Lower lobe of right lung (tissue), 2 donors: ENCODE results near the gene SLC30A2. TPM values are rescaled to one million over a fixed set of nuclear protein-coding genes. Genes with fewer than 3 reads are reported as not detected.

Experiments
- ATAC-seq, 2 donors: fragments of 200-7000 bp; cut with Tn5 transposase; one replicate each; pipeline ENCODE4 v1.9.1; 2020 to 2022; ENCODE audit warnings: mild to moderate bottlenecking in 2 of 2, moderate library complexity in 2 of 2
- DNase-seq: peaks from one replicate; pipeline ENCODE4 v3.0.0-alpha.2; 2020
- H3K27ac ChIP-seq: fragments of 200-600 bp; one replicate; pipeline ENCODE4 v1.8.0; 2022
- H3K27me3 ChIP-seq: fragments of 200-600 bp; one replicate; pipeline ENCODE4 v1.8.0; 2022; ENCODE audit warnings: low read depth
- H3K36me3 ChIP-seq: fragments of 200-600 bp; one replicate; pipeline ENCODE4 v1.8.0; 2022; ENCODE audit warnings: mild to moderate bottlenecking
- H3K4me1 ChIP-seq: fragments of 200-600 bp; one replicate; pipeline ENCODE4 v1.8.0; 2022
- H3K4me3 ChIP-seq: fragments of 200-600 bp; one replicate; pipeline ENCODE4 v1.8.0; 2022; ENCODE audit warnings: mild to moderate bottlenecking
- H3K9me3 ChIP-seq: fragments of 200-600 bp; one replicate; pipeline ENCODE4 v1.8.0; 2022
- intact Hi-C: fragments of 100-400 bp; cut with DNase I; formaldehyde crosslinking; loops from one replicate; pipeline ENCODE4 v1.11.0; 2022
- total RNA-seq: library from RNA; stranded (reverse); fragmentation: NEBNext Ultra II Directional; extraction: Animal tissue kit (Norgen Biotek cat#: 25700); gene quantifications from one replicate; pipeline ENCODE4 v1.2.1, GENCODE V29; 2021
- TF ChIP-seq, protein P1 (sequence below): fragments of 200-600 bp; IDR thresholded peaks from one replicate; pipeline ENCODE4 v1.8.0; 2022; ENCODE audit warnings: antibody characterized with exemption, mild to moderate bottlenecking
- donor health status: DM: no; HTN: yes; CAD: no; lungs with severe emphysema.

SLC30A2 gene
- total RNA-seq, 1 donor from 2014 or later = not detected

DNA sequence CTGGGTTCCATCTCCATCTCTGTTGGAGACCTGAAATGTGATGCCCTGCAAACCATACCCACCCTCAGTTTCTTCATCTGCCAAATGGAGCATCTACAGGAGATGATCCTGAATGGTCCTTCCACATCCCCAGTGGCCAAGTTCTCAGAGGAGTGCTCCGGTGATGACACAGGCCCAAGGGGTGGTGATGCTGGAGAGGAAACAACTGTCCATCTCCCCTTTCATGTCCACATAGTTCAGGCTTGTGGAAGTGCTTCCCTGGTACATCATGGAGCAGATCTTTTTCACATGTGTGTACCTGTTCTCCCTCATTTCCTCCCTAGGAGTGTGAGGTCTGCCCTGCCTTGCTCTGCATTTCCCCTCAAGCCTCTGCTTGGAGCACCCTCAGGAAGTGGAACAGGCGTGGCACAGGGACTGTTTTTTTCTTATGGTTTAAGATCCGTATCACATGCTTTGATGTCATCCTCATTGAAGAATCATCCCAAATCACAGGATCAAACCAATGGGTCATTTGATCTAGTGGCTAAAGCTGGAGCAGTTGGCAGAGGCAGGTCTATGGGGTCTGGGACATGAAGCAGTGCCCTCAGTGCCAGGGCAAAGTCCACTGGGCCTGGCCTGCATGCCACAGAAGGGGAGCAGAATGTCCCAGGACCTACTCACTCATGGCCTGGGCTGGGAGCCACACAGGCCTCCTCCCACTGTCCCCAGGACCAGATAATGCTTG lies 29.7 kb upstream of the SLC30A2 start:
- ATAC-seq = peak in 1 of 2 donors; percentile 37
- intact Hi-C loops = no loop called here

DNA sequence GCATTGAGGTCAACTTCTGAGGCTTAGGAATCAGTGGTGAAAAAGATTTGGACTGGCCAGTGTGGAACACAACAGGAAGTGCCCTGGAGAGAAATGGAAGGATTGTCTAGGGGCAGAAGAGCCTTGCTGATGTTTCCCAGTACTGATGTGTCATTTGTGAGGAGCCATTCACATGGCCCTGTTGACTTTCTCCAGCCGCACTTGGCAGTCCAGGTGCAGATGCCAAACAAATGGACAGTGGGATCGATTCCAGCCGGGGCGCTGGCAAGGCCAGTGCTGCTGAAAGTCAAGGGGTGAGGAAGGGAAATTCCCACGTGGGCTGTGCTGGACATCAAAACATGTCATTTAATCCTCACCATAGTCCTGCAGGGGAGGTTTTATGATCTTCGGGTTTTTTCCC lies 26.4 kb upstream of the SLC30A2 start:
- no peaks in the 10 kb centered on the region for H3K4me1 ChIP-seq
- peaks cover 15% of the 10 kb centered on the region for H3K27me3 ChIP-seq
- no peak overlapping the region for H3K27ac ChIP-seq

More for the DNA sequence above, 29.7 kb upstream of the SLC30A2 start:
- no peaks in the 10 kb centered on the region for H3K4me1 ChIP-seq
- H3K27ac ChIP-seq = no peak overlapping the region
- H3K9me3 ChIP-seq = no peaks in the 10 kb centered on the region
- TF ChIP-seq, protein P1, sequence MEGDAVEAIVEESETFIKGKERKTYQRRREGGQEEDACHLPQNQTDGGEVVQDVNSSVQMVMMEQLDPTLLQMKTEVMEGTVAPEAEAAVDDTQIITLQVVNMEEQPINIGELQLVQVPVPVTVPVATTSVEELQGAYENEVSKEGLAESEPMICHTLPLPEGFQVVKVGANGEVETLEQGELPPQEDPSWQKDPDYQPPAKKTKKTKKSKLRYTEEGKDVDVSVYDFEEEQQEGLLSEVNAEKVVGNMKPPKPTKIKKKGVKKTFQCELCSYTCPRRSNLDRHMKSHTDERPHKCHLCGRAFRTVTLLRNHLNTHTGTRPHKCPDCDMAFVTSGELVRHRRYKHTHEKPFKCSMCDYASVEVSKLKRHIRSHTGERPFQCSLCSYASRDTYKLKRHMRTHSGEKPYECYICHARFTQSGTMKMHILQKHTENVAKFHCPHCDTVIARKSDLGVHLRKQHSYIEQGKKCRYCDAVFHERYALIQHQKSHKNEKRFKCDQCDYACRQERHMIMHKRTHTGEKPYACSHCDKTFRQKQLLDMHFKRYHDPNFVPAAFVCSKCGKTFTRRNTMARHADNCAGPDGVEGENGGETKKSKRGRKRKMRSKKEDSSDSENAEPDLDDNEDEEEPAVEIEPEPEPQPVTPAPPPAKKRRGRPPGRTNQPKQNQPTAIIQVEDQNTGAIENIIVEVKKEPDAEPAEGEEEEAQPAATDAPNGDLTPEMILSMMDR = no peak
- H3K4me3 ChIP-seq = no peak overlapping the region
- H3K36me3 ChIP-seq = no peaks in the 10 kb centered on the region
- H3K27me3 ChIP-seq = peaks cover 9% of the 10 kb centered on the region
- no peak for DNase-seq

DNA sequence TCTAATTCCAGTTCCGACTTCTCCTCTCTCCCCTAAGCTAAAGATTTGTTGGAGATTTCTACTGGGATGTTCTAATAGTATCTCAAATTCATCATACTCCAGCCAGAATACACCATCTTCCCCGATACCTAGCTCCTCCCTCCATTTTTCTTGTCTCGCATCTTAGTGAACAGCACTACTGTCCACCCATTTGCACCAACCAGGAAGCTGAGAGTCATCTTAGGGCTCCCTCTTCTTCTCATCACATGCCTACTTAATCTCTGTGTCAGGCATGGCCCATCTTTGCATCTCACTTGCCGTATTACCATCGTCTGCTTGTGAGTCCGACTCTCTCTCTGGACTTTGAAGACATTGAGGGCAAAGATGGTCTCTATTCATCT lies 25.0 kb upstream of the SLC30A2 start:
- TF ChIP-seq, protein P1 = no peak
- no peaks in the 10 kb centered on the region for H3K9me3 ChIP-seq
- intact Hi-C loops = no loop called here
- no peaks in the 10 kb centered on the region for H3K4me1 ChIP-seq
- DNase-seq = no peak
- H3K36me3 ChIP-seq = no peaks in the 10 kb centered on the region
- no peak for ATAC-seq
- no peak overlapping the region for H3K4me3 ChIP-seq
- H3K27ac ChIP-seq = no peak overlapping the region
- H3K27me3 ChIP-seq = peaks cover 11% of the 10 kb centered on the region

More for the DNA sequence above, 26.4 kb upstream of the SLC30A2 start:
- TF ChIP-seq, protein P1 = no peak
- ATAC-seq (peak in 1 of 2 donors; percentile 11), DNase-seq (no peak)
- intact Hi-C loops = no loop called here
- Histone ChIP-seq H3K9me3 (no peaks in the 10 kb centered on the region), H3K36me3 (no peaks in the 10 kb centered on the region), H3K4me3 (no peak overlapping the region)

DNA sequence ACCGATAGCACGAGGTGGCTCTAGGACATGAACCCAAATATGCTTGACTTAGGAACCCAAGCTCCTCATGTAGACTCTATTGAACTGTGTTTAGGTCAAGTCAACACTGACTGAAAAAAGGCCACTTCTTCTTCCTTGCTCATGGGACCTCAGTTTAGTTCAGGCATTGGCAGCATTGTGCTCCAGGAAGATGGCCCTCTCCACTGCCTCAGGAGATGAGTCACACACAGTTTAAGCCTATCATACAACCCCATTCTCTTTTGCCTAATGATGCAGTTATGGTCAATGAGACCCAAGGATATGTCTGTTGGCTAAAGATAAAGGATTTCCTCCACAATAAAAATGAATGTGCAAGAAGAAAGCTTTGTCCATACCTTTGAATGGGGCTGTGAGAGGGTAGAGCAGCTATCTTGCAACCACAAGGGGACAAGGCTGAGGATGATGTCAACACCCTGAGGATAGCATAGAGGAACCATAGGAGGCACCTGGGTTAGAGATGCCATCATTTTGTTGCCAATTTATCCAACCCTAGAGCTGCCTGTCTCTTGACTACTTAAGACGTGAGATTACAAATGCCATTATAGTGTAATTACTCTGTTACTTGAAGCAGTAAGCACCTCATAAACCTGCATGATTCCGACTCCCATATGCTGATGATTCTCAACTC lies 24.5 kb upstream of the SLC30A2 start:
- no peak overlapping the region for H3K27ac ChIP-seq
- DNase-seq (no peak), ATAC-seq (no peak)
- TF ChIP-seq, protein P1 = no peak
- peaks cover 6% of the 10 kb centered on the region for H3K27me3 ChIP-seq
- H3K9me3 ChIP-seq = no peaks in the 10 kb centered on the region
- H3K4me1 ChIP-seq = no peaks in the 10 kb centered on the region
- H3K4me3 ChIP-seq = no peak overlapping the region
- H3K36me3 ChIP-seq = no peaks in the 10 kb centered on the region
- intact Hi-C loops = no loop called here

DNA sequence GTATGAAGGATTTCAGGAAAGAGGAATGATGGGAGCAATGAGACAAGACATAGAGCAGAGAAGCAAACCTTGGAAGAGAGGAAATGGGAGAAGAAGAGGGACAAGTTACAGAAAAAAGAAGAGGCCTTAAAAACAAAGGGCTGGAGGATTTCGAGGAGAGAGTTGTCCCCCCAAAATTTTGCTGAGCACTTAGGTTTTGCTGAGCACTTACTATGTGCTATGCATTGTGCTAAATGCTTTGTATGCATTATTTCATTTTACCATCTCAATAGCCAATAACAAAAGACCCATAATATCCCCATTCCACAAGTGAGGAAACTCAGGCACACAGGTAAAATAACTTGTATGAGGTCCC lies 24.0 kb upstream of the SLC30A2 start:
- Histone ChIP-seq H3K9me3 (no peaks in the 10 kb centered on the region), H3K27me3 (peaks cover 6% of the 10 kb centered on the region), H3K4me3 (no peak overlapping the region), H3K27ac (no peak overlapping the region), H3K36me3 (no peaks in the 10 kb centered on the region), H3K4me1 (no peaks in the 10 kb centered on the region)
- DNase-seq = no peak
- TF ChIP-seq, protein P1 = no peak
- ATAC-seq = no peak
- intact Hi-C loops = no loop called here
